Activated CD4-positive, alpha-beta T cell treated with anti-CD3 and anti-CD28 coated beads for 36 hours (primary cell): Measurements from ENCODE around the gene SLC5A2. TPM values are rescaled to one million over a fixed set of nuclear protein-coding genes. Genes with fewer than 3 reads are reported as not detected.
"Not testable (repeated sequence)": the region's sequence is repeated elsewhere in the genome, so short reads cannot be mapped to it uniquely, and the experiment has no call there.

ENCODE experiments used
- ATAC-seq: fragments of 200-7000 bp; cut with Tn5 transposase; one replicate; pipeline ENCODE4 v1.10.0; 2021; ENCODE audit warnings: mild to moderate bottlenecking, moderate library complexity
- CTCF ChIA-PET: fragments of 350-600 bp; sonication (Branson Sonifier 250); formaldehyde crosslinking; loops from one replicate; lab custom pipeline; 2021; ENCODE audit warnings: antibody characterized with exemption; lab: Charles Lee
- POLR2A ChIA-PET: fragments of 350-600 bp; sonication (Branson Sonifier 250); formaldehyde crosslinking; loops from one replicate; lab custom pipeline; 2021; ENCODE audit warnings: antibody characterized with exemption, inconsistent platforms; lab: Charles Lee
- DNase-seq: peaks from one replicate; pipeline ENCODE4 v3.0.0-alpha.2; 2020
- H3K27ac Mint-ChIP-seq: one replicate; pipeline ENCODE4 v1.8.0; 2021; ENCODE audit warnings: mixed read lengths
- H3K27me3 Mint-ChIP-seq: one replicate; pipeline ENCODE4 v1.8.0; 2021; ENCODE audit warnings: mixed read lengths
- H3K36me3 Mint-ChIP-seq: one replicate; pipeline ENCODE4 v1.8.0; 2021; ENCODE audit warnings: low read depth, mixed read lengths
- H3K4me1 Mint-ChIP-seq: one replicate; pipeline ENCODE4 v1.8.0; 2021; ENCODE audit warnings: mixed read lengths
- H3K4me3 Mint-ChIP-seq: one replicate; pipeline ENCODE4 v1.8.0; 2021; ENCODE audit warnings: mild to moderate bottlenecking, moderate library complexity, mixed read lengths
- H3K9me3 Mint-ChIP-seq: one replicate; pipeline ENCODE4 v1.8.0; 2021; ENCODE audit warnings: low read depth, mixed read lengths
- intact Hi-C, 2 experiments: fragments of 100-400 bp; cut with DNase I in 1 of 2; cut with micrococcal nuclease in 1 of 2; formaldehyde crosslinking; loops; one replicate each; pipeline versions ENCODE4 v1.14.2 to v1.15.1; 2022 to 2024; cut with DNase I, micrococcal nuclease
- total RNA-seq, 2 experiments: library from RNA; stranded (reverse); gene quantifications; one replicate each; pipeline ENCODE4 v1.2.3, GENCODE V29; 2021

SLC5A2 gene
- total RNA-seq, result under 1 TPM; 0.11 TPM

GRCh38 chr16:31483081-31483480 lies at the start of gene SLC5A2:
Gene SLC5A2, plus strand, starts transcription at chr16:31483123. Its CDS starts 14 bp downstream, at chr16:31483137.
- DNase-seq (no peak), ATAC-seq (no peak)
- Mint-ChIP-seq H3K9me3 (no peaks in the 10 kb centered on the region), H3K36me3 (no peaks in the 10 kb centered on the region), H3K4me1 (peaks cover 8% of the 10 kb centered on the region), H3K27ac (no peak within 1 kb of the TSS), H3K27me3 (peaks cover 2% of the 10 kb centered on the region), H3K4me3 (no peak within 1 kb of the TSS)
- intact Hi-C loops, result no loop called here
- POLR2A ChIA-PET, result interaction anchor here (0.6 kb wide), 1 partner anchor 290 kb away, joined by 4 read pairs; no protein-coding TSS in a partner anchor
- CTCF ChIA-PET, result no interaction called here

- ATAC-seq (no peak), DNase-seq (no peak)
- no peak overlapping the region for H3K4me3 Mint-ChIP-seq
- CTCF ChIA-PET, result interaction anchor here (1.4 to 1.7 kb wide), 2 partner anchors 8 to 9 kb away, joined by 3 to 4 read pairs; no protein-coding TSS in a partner anchor
- H3K9me3 Mint-ChIP-seq, result no peaks in the 10 kb centered on the region
- intact Hi-C loops, result no loop called here
- no peaks in the 10 kb centered on the region for H3K36me3 Mint-ChIP-seq
- POLR2A ChIA-PET, result no interaction called here
- peaks cover 2% of the 10 kb centered on the region for H3K27me3 Mint-ChIP-seq
- no peak overlapping the region for H3K27ac Mint-ChIP-seq
- H3K4me1 Mint-ChIP-seq, result peaks cover 15% of the 10 kb centered on the region
Observed at GRCh38 chr16:31435341-31436220, 47.3 kb upstream of the SLC5A2 start.

GRCh38 chr16:31436221-31437045 lies 46.5 kb upstream of the SLC5A2 start:
- no peaks in the 10 kb centered on the region for H3K36me3 Mint-ChIP-seq
- no peaks in the 10 kb centered on the region for H3K9me3 Mint-ChIP-seq
- H3K27ac Mint-ChIP-seq, result no peak overlapping the region
- CTCF ChIA-PET, result interaction anchor here (0.6 to 1.7 kb wide), 3 partner anchors 8 to 451 kb away, joined by 3 to 4 read pairs (median 3); no protein-coding TSS in a partner anchor
- DNase-seq (no peak), ATAC-seq (no peak)
- H3K4me3 Mint-ChIP-seq, result no peak overlapping the region
- peaks cover 11% of the 10 kb centered on the region for H3K4me1 Mint-ChIP-seq
- POLR2A ChIA-PET, result no interaction called here
- peaks cover 2% of the 10 kb centered on the region for H3K27me3 Mint-ChIP-seq
- intact Hi-C loops, result no loop called here

- intact Hi-C loops, result no loop called here
- POLR2A ChIA-PET, result no interaction called here
- CTCF ChIA-PET, result no interaction called here
Observed at GRCh38 chr16:31438414-31438813, 44.5 kb upstream of the SLC5A2 start.

GRCh38 chr16:31439023-31439422 lies 43.9 kb upstream of the SLC5A2 start:
- H3K4me3 Mint-ChIP-seq, POLR2A ChIA-PET, CTCF ChIA-PET, intact Hi-C loops, DNase-seq, H3K9me3 Mint-ChIP-seq, H3K27ac Mint-ChIP-seq, H3K27me3 Mint-ChIP-seq, H3K36me3 Mint-ChIP-seq, ATAC-seq: not testable (repeated sequence)
- peaks cover 18% of the 10 kb centered on the region for H3K4me1 Mint-ChIP-seq

More at GRCh38 chr16:31438414-31438813, 44.5 kb upstream of the SLC5A2 start:
- Mint-ChIP-seq H3K4me3 (no peak overlapping the region), H3K27me3 (peaks cover 2% of the 10 kb centered on the region), H3K9me3 (no peaks in the 10 kb centered on the region), H3K36me3 (no peaks in the 10 kb centered on the region), H3K4me1 (peaks cover 18% of the 10 kb centered on the region), H3K27ac (no peak overlapping the region)
- DNase-seq, result no peak
- ATAC-seq, result no peak

- DNase-seq (no peak), ATAC-seq (peak; percentile 21)
- no peak overlapping the region for H3K27ac Mint-ChIP-seq
- ChIA-PET POLR2A (no interaction called here), CTCF (no interaction called here)
- intact Hi-C loops, result no loop called here
- peaks cover 2% of the 10 kb centered on the region for H3K27me3 Mint-ChIP-seq
- no peaks in the 10 kb centered on the region for H3K36me3 Mint-ChIP-seq
- no peak overlapping the region for H3K4me3 Mint-ChIP-seq
- no peaks in the 10 kb centered on the region for H3K9me3 Mint-ChIP-seq
- H3K4me1 Mint-ChIP-seq, result peaks cover 18% of the 10 kb centered on the region
Observed at GRCh38 chr16:31439519-31439918, 43.4 kb upstream of the SLC5A2 start.

GRCh38 chr16:31440516-31441184 lies 42.3 kb upstream of the SLC5A2 start:
- Mint-ChIP-seq H3K9me3 (no peaks in the 10 kb centered on the region), H3K36me3 (no peaks in the 10 kb centered on the region), H3K4me3 (no peak overlapping the region), H3K4me1 (peaks cover 18% of the 10 kb centered on the region), H3K27me3 (peaks cover 2% of the 10 kb centered on the region), H3K27ac (no peak overlapping the region)
- POLR2A ChIA-PET, result no interaction called here
- DNase-seq (no peak), ATAC-seq (no peak)
- CTCF ChIA-PET, result interaction anchor here (0.6 to 1.8 kb wide), 3 partner anchors 107 to 237 kb away, joined by 3 to 5 read pairs (median 3); no protein-coding TSS in a partner anchor
- intact Hi-C loops, result loop anchor here (5.0 kb wide), 4 partner anchors 238 to 483 kb away; partner anchors contain the start of genes BCKDK (in 1 of the 2), PYCARD (in 1 of the 2) and SETD1A (in 1 of the 2)

GRCh38 chr16:31441956-31442355 lies 41.0 kb upstream of the SLC5A2 start:
- no peak for ATAC-seq
- ChIA-PET CTCF (interaction anchor here (0.6 to 3.1 kb wide), 8 partner anchors 9 to 281 kb away, joined by 3 to 35 read pairs (median 4); partner anchors contain the start of genes ARMC5 and PYCARD), POLR2A (interaction anchor here (1.0 kb wide), 1 partner anchor 456 kb away, joined by 3 read pairs; no protein-coding TSS in a partner anchor)
- peak overlapping the region; percentile 58 for H3K4me3 Mint-ChIP-seq
- intact Hi-C loops, result loop anchor here (1.0 to 5.0 kb wide), 5 partner anchors 56 to 485 kb away; partner anchors contain the start of genes BCKDK (in 1 of the 2), PYCARD (in 1 of the 2) and SETD1A (in 1 of the 2)
- H3K9me3 Mint-ChIP-seq, result no peaks in the 10 kb centered on the region
- no peak for DNase-seq
- H3K27ac Mint-ChIP-seq, result peak overlapping the region; percentile 20
- no peaks in the 10 kb centered on the region for H3K36me3 Mint-ChIP-seq
- peaks cover 2% of the 10 kb centered on the region for H3K27me3 Mint-ChIP-seq
- H3K4me1 Mint-ChIP-seq, result peaks cover 18% of the 10 kb centered on the region

GRCh38 chr16:31445931-31446330 lies 37.0 kb upstream of the SLC5A2 start:
- H3K4me3 Mint-ChIP-seq, intact Hi-C loops, H3K27me3 Mint-ChIP-seq, H3K9me3 Mint-ChIP-seq, H3K36me3 Mint-ChIP-seq, H3K4me1 Mint-ChIP-seq, ATAC-seq, DNase-seq, POLR2A ChIA-PET, H3K27ac Mint-ChIP-seq: not testable (repeated sequence)
- CTCF ChIA-PET, result interaction anchor here (0.6 kb wide), 2 partner anchors 14 to 315 kb away, joined by 3 read pairs; no protein-coding TSS in a partner anchor

- intact Hi-C loops, result no loop called here
- ChIA-PET POLR2A (no interaction called here), CTCF (interaction anchor here (0.6 to 1.4 kb wide), 3 partner anchors 9 to 157 kb away, joined by 3 to 5 read pairs (median 4); no protein-coding TSS in a partner anchor)
- DNase-seq (no peak), ATAC-seq (no peak)
- Mint-ChIP-seq H3K27ac (no peak overlapping the region), H3K9me3 (no peaks in the 10 kb centered on the region), H3K27me3 (no peaks in the 10 kb centered on the region), H3K4me1 (peaks cover 30% of the 10 kb centered on the region), H3K4me3 (no peak overlapping the region), H3K36me3 (peaks cover 9% of the 10 kb centered on the region)
Observed at GRCh38 chr16:31451201-31451600, 31.7 kb upstream of the SLC5A2 start.
